DMS153 treated with DMSO at 0.1 percent for 48 hours (cell line): ENCODE measurements around the gene COX17.

ENCODE experiments used
- DNase-seq: peaks from one replicate; lab custom pipeline; 2025; ENCODE audit not compliant: unreplicated experiment; lab: John Stamatoyannopoulos, UW

Gene COX17

GRCh38 chr3:119675188-119675874, 1.9 kb downstream of the COX17 start:
- no peak for DNase-seq

- no peak for DNase-seq
Observed at GRCh38 chr3:119673875-119674274, 3.3 kb downstream of the COX17 start.

- DNase-seq, result no peak
Observed at GRCh38 chr3:119672776-119673175, 4.4 kb downstream of the COX17 start.

GRCh38 chr3:119669906-119670570, 7.2 kb downstream of the COX17 start:
- DNase-seq, result no peak

GRCh38 chr3:119665954-119666559, 11.1 kb downstream of the COX17 start:
- DNase-seq, result no peak

GRCh38 chr3:119664850-119665379, 12.3 kb downstream of the COX17 start:
- no peak for DNase-seq

GRCh38 chr3:119664370-119664769, 12.8 kb downstream of the COX17 start:
- no peak for DNase-seq

GRCh38 chr3:119663885-119664284, 13.3 kb downstream of the COX17 start:
- no peak for DNase-seq

- DNase-seq, result no peak
Observed at GRCh38 chr3:119662604-119663373, 14.4 kb downstream of the COX17 start.

- no peak for DNase-seq
Observed at GRCh38 chr3:119660474-119661440, 16.4 kb downstream of the COX17 start, which contains the start of gene POPDC2. Gene POPDC2 (minus strand): TSS chr3:119660589. CDS start chr3:119660423, 166 bp downstream.

- DNase-seq, result no peak
Observed at GRCh38 chr3:119659606-119660291, 17.5 kb downstream of the COX17 start.

GRCh38 chr3:119658994-119659393, 18.2 kb downstream of the COX17 start:
- no peak for DNase-seq

GRCh38 chr3:119657887-119658702, 19.1 kb downstream of the COX17 start:
- no peak for DNase-seq

GRCh38 chr3:119653876-119654275, 23.3 kb downstream of the COX17 start:
- DNase-seq, result no peak

GRCh38 chr3:119652306-119653033, 24.7 kb downstream of the COX17 start:
- no peak for DNase-seq

GRCh38 chr3:119649761-119650160, 27.4 kb downstream of the COX17 start:
- no peak for DNase-seq

GRCh38 chr3:119647843-119648575, 29.2 kb downstream of the COX17 start:
- DNase-seq, result no peak
